ENCODE results near the gene SEMA6C.

The SEMA6C gene

DNA sequence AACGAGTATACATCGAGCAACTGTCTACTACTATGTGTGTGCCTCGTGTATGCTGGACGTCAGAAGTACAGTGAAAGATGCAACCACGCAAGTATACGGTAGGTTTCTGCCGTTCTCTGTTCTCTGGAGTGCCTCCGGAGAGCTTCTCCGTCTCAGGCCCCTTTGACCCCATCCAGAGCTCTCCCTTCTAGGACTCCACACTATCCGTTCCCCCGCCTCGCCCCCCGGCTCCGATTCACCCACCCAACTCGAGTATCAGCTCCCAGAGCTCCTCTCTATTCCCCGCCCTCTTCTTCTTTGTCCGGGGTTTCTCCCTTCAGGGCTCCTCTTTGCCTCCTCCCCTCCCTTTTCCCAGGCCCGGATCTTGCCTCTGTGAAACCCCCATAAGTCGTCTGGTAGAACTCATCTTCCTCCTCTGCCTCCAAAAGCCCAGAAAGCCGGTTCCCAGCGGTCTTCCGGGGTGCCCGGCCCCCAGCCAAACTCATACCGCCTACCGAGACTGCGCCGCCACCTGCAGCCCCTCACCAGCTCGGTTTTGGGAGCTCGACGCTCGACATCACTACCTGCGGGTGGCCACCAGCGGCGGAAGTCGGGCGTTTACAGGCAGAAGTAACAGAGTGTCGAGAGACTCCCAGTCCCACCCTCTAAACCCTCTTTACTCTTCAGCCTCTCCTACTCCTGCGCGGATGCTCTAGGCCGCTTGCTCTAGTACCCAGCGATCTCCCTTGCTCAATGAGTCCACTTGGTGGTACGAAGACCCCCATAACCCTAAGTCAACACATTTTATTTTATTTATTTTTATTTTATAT, 43.4 kb upstream of the SEMA6C start, which contains the start of gene VPS72 (continued):
- TF ChIP-seq ZSCAN16 (tag by site-specific recombination; IDR thresholded peaks at IDR 0.05) (no peak), ZBTB48 (tag by site-specific recombination; IDR thresholded peaks at IDR 0.05) (no peak), ZNF521 (tag by site-specific recombination; IDR thresholded peaks at IDR 0.05) (no peak), ZNF837 (tag by site-specific recombination; IDR thresholded peaks at IDR 0.05) (no peak), ZNF510 (tag by site-specific recombination; IDR thresholded peaks at IDR 0.05; ENCODE audit: insufficient replicate concordance) (no peak), ZNF155 (tag by site-specific recombination; IDR thresholded peaks at IDR 0.05) (no peak), ZNF658 (tag by site-specific recombination; IDR thresholded peaks at IDR 0.05) (no peak), KLF8 (tag by site-specific recombination; IDR thresholded peaks at IDR 0.05) (peak; percentile 96), RBAK (tag by site-specific recombination; IDR thresholded peaks at IDR 0.05) (no peak), SP7 (tag by site-specific recombination; IDR thresholded peaks at IDR 0.05) (peak; percentile 82), ZNF146 (tag by site-specific recombination; IDR thresholded peaks at IDR 0.05) (no peak), KLF9 (tag by site-specific recombination; IDR thresholded peaks at IDR 0.05; ENCODE audit: low read depth) (peak; percentile 60), ZNF114 (tag by site-specific recombination; IDR thresholded peaks at IDR 0.05) (no peak), TRIM28 (IDR thresholded peaks at IDR 0.05; ENCODE audit: borderline replicate concordance, low read length) (peak; percentile 65; the same call in 1 of the 2 replicates), ZFHX2 (tag by site-specific recombination; conservative IDR thresholded peaks at IDR 0.05) (0 out of 2 replicates have a peak, but pooled peaks have one; percentile 28), ZNF302 (tag by site-specific recombination; IDR thresholded peaks at IDR 0.05; ENCODE audit: low read depth) (no peak), ZNF596 (tag by site-specific recombination; IDR thresholded peaks at IDR 0.05) (no peak), ZNF701 (tag by site-specific recombination; IDR thresholded peaks at IDR 0.05) (no peak), ZNF140 (tag by site-specific recombination; IDR thresholded peaks at IDR 0.05) (no peak), ZNF157 (tag by site-specific recombination; IDR thresholded peaks at IDR 0.05) (no peak), ZNF394 (tag by site-specific recombination; IDR thresholded peaks at IDR 0.05; ENCODE audit: borderline replicate concordance) (peak; percentile 90), ZNF76 (tag by site-specific recombination; IDR thresholded peaks at IDR 0.05; ENCODE audit: borderline replicate concordance, low read depth) (peak; percentile 89), REPIN1 (tag by site-specific recombination; IDR thresholded peaks at IDR 0.05; ENCODE audit: low read depth) (0 out of 2 replicates have a peak, but pooled peaks have one; percentile 54)
- TF ChIP-seq, protein P1, sequence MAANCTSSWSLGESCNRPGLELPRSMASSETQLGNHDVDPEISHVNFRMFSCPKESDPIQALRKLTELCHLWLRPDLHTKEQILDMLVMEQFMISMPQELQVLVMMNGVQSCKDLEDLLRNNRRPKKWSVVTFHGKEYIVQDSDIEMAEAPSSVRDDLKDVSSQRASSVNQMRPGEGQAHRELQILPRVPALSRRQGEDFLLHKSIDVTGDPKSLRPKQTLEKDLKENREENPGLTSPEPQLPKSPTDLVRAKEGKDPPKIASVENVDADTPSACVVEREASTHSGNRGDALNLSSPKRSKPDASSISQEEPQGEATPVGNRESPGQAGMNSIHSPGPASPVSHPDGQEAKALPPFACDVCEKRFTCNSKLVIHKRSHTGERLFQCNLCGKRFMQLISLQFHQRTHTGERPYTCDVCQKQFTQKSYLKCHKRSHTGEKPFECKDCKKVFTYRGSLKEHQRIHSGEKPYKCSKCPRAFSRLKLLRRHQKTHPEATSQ (tag by site-specific recombination; IDR thresholded peaks at IDR 0.05), result 0 out of 2 replicates have a peak, but pooled peaks have one; percentile 25
- TF ChIP-seq, protein P2, sequence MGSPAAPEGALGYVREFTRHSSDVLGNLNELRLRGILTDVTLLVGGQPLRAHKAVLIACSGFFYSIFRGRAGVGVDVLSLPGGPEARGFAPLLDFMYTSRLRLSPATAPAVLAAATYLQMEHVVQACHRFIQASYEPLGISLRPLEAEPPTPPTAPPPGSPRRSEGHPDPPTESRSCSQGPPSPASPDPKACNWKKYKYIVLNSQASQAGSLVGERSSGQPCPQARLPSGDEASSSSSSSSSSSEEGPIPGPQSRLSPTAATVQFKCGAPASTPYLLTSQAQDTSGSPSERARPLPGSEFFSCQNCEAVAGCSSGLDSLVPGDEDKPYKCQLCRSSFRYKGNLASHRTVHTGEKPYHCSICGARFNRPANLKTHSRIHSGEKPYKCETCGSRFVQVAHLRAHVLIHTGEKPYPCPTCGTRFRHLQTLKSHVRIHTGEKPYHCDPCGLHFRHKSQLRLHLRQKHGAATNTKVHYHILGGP (tag by site-specific recombination; IDR thresholded peaks at IDR 0.05), result no peak
- TF ChIP-seq, protein P3, sequence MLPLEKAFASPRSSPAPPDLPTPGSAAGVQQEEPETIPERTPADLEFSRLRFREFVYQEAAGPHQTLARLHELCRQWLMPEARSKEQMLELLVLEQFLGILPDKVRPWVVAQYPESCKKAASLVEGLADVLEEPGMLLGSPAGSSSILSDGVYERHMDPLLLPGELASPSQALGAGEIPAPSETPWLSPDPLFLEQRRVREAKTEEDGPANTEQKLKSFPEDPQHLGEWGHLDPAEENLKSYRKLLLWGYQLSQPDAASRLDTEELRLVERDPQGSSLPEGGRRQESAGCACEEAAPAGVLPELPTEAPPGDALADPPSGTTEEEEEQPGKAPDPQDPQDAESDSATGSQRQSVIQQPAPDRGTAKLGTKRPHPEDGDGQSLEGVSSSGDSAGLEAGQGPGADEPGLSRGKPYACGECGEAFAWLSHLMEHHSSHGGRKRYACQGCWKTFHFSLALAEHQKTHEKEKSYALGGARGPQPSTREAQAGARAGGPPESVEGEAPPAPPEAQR (tag by site-specific recombination; IDR thresholded peaks at IDR 0.05), result no peak
- TF ChIP-seq, protein P4, sequence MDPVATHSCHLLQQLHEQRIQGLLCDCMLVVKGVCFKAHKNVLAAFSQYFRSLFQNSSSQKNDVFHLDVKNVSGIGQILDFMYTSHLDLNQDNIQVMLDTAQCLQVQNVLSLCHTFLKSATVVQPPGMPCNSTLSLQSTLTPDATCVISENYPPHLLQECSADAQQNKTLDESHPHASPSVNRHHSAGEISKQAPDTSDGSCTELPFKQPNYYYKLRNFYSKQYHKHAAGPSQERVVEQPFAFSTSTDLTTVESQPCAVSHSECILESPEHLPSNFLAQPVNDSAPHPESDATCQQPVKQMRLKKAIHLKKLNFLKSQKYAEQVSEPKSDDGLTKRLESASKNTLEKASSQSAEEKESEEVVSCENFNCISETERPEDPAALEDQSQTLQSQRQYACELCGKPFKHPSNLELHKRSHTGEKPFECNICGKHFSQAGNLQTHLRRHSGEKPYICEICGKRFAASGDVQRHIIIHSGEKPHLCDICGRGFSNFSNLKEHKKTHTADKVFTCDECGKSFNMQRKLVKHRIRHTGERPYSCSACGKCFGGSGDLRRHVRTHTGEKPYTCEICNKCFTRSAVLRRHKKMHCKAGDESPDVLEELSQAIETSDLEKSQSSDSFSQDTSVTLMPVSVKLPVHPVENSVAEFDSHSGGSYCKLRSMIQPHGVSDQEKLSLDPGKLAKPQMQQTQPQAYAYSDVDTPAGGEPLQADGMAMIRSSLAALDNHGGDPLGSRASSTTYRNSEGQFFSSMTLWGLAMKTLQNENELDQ (tag by site-specific recombination; IDR thresholded peaks at IDR 0.05; ENCODE audit: low read depth), result no peak
- TF ChIP-seq, protein P5, sequence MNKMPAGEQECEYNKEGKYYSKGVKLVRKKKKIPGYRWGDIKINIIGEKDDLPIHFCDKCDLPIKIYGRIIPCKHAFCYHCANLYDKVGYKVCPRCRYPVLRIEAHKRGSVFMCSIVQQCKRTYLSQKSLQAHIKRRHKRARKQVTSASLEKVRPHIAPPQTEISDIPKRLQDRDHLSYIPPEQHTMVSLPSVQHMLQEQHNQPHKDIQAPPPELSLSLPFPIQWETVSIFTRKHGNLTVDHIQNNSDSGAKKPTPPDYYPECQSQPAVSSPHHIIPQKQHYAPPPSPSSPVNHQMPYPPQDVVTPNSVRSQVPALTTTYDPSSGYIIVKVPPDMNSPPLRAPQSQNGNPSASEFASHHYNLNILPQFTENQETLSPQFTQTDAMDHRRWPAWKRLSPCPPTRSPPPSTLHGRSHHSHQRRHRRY (tag by site-specific recombination; IDR thresholded peaks at IDR 0.05), result no peak
- TF ChIP-seq, protein P6, sequence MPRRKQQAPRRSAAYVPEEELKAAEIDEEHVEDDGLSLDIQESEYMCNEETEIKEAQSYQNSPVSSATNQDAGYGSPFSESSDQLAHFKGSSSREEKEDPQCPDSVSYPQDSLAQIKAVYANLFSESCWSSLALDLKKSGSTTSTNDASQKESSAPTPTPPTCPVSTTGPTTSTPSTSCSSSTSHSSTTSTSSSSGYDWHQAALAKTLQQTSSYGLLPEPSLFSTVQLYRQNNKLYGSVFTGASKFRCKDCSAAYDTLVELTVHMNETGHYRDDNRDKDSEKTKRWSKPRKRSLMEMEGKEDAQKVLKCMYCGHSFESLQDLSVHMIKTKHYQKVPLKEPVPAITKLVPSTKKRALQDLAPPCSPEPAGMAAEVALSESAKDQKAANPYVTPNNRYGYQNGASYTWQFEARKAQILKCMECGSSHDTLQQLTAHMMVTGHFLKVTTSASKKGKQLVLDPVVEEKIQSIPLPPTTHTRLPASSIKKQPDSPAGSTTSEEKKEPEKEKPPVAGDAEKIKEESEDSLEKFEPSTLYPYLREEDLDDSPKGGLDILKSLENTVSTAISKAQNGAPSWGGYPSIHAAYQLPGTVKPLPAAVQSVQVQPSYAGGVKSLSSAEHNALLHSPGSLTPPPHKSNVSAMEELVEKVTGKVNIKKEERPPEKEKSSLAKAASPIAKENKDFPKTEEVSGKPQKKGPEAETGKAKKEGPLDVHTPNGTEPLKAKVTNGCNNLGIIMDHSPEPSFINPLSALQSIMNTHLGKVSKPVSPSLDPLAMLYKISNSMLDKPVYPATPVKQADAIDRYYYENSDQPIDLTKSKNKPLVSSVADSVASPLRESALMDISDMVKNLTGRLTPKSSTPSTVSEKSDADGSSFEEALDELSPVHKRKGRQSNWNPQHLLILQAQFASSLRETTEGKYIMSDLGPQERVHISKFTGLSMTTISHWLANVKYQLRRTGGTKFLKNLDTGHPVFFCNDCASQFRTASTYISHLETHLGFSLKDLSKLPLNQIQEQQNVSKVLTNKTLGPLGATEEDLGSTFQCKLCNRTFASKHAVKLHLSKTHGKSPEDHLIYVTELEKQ (tag by site-specific recombination; IDR thresholded peaks at IDR 0.05; ENCODE audit: borderline replicate concordance), result no peak
